D721Med (cell line): ENCODE results near the gene TMEM184A.

Experiments used
- DNase-seq: peaks from one replicate; pipeline ENCODE4 v3.0.0; 2011; ENCODE audit warnings: low spot score; ENCODE audit not compliant: insufficient read length
- FAIRE-seq: peaks from 2 replicates; lab custom pipeline; 2011; peaks lifted over from hg19 to GRCh38; lab: Jason Lieb, UNC
- TF ChIP-seq, protein P1 (sequence below): IDR thresholded peaks from 2 replicates; pipeline ENCODE4 v1.5.1; 2012; ENCODE audit warnings: mild to moderate bottlenecking, control low read depth; ENCODE audit not compliant: insufficient read depth; ENCODE audit errors: missing control alignments

Gene TMEM184A

DNA sequence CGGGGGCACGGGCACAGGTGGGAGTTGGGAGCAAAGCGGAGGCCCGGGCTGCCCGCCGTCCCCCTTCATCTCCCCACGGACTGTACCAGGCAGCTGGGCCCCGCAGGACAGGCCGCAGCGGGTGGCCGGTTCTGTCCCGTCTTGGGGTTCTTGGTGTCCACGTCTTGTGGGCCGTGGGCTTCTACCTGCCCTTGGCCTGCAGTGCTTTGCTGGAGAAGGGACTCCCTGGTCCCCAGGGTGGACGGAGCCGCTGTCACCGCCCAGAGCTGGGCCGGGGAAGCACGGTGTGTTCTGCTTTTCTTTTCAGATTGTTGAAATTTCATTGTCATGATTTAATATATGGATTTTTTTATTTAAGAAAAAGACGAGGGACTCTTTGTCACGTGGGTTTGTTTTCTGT, 13.7 kb downstream of the TMEM184A start:
- no peak for FAIRE-seq
- DNase-seq = no peak
- TF ChIP-seq, protein P1, sequence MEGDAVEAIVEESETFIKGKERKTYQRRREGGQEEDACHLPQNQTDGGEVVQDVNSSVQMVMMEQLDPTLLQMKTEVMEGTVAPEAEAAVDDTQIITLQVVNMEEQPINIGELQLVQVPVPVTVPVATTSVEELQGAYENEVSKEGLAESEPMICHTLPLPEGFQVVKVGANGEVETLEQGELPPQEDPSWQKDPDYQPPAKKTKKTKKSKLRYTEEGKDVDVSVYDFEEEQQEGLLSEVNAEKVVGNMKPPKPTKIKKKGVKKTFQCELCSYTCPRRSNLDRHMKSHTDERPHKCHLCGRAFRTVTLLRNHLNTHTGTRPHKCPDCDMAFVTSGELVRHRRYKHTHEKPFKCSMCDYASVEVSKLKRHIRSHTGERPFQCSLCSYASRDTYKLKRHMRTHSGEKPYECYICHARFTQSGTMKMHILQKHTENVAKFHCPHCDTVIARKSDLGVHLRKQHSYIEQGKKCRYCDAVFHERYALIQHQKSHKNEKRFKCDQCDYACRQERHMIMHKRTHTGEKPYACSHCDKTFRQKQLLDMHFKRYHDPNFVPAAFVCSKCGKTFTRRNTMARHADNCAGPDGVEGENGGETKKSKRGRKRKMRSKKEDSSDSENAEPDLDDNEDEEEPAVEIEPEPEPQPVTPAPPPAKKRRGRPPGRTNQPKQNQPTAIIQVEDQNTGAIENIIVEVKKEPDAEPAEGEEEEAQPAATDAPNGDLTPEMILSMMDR = no peak

DNA sequence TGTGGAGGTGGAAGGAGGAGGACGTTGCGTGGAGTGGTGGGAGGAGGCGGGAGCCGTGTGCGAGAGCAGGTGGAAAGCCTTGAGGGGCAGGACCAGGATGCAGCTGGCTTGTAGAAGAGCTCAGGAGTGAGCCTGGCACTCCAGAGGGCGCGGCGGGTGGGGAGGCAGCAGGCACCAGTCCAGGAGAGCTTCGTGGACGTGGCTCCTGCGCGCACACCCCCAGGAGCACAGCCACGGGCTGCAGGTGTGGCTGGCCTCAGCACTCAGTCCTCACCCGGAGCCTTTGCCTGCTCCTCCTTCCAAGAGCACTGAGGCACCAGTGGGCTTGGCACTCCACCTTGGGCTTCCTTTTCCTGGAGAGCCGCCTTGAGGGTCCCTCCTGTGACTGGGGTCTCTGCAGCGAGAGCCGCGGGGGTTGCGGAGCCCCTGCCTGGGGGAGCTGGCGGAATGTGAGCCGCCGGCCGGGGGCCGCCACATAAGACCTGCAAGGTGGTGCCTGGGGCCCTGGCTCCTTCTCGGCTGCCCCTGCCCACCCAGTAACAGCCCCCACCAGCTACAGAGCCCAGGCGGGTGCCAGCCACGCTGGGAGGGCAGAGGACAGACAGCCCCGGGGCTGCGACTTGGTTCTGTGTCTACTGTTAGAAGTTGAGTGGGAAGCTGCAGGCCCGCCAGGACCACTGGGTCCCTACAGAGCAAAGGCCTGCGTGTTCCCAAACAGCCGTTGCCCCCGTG, 14.4 kb downstream of the TMEM184A start:
- FAIRE-seq = no peak
- DNase-seq = no peak
- TF ChIP-seq, protein P1 = no peak

DNA sequence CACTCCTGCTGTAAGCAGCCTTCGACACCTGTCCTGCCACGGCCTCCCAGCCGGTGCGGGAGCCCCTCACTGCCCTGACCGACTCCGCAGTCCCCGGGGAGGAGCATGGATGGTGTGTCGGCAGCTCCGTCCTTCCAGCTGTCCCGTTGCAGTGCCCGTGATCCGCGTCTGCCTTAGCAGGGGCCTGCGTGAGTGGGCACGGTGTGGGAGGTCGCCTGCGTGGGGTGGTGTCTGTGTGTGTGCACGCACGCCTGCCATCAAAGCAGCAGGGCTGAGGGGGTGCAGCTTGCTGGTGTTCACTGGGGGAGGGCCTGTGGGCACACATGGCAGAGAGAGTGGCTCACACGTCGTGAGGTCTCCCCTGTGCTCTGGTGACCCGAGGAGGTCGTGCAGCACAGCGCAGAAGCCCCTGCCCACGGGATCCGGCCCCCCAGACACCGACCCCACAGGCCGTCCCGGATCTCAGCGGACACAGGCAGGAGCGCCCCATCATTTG, 15.2 kb downstream of the TMEM184A start:
- FAIRE-seq (no peak), DNase-seq (no peak)
- TF ChIP-seq, protein P1 = no peak

DNA sequence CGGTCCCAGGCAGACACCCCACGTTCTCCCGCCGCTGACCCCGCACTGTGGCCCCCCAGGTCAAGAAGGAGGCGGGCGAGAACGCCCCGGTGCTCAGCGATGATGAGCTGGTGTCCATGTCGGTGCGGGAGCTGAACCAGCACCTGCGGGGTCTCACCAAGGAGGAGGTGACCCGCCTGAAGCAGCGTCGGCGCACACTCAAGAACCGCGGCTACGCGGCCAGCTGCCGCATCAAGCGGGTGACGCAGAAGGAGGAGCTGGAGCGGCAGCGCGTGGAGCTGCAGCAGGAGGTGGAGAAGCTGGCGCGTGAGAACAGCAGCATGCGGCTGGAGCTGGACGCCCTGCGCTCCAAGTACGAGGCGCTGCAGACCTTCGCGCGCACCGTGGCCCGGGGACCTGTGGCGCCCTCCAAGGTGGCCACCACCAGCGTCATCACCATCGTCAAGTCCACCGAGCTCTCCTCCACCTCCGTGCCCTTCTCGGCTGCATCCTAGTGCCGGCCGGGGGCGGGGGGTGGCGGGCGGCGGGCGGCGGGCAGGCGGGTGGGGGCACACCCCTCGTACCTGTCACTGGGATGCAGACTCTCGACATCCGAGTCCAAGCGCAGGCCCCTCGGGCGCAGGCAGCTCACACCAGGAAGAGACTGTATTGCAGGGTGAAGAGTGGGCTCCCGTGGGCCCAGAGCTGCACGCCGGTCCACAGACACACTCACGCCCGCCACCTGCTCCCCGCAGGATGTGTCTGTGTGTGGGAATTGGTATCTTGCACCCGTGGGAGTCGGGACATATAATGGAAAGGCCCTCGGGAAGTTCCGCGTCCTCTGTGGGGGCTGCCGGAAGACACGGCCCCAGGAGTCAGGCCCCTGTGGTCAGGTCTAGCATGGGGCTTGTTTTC, 15.9 kb downstream of the TMEM184A start:
- FAIRE-seq (no peak), DNase-seq (no peak)
- TF ChIP-seq, protein P1 = no peak

DNA sequence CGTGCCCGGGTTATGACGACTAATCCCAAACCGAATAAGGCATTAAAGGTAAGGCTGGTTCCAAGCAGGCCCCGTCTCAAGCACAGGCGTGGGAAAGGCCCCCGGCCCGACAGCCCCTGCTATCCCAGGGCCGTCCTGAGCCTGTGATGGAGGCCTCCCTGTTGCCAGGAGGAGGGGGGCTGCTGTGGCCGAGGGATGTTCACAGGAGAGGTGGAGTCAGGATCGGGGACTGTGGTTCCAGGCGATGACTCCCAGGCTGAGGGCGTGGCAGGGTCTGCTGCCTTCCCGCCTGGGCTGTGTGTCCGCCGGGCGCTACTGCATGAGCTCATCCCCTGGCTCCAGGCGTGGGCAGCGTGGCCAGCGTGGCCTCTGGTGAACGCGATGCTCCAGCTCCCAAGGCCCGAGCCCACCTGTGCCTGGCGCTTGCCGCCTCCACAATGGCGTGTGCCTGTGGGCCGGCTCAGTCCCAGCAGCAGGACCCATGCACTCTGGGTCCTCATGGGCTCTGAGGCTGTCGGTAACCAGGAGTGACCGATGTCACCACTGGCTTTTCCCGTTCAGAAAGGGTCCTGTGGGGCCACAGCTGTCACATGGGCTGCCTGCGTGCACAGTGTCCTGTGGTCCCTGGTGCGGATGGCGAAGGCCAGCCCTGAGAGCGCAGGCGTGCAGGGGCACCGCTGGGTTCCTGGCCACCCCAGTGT, 16.7 kb downstream of the TMEM184A start:
- TF ChIP-seq, protein P1 = no peak
- FAIRE-seq = no peak
- DNase-seq = no peak

DNA sequence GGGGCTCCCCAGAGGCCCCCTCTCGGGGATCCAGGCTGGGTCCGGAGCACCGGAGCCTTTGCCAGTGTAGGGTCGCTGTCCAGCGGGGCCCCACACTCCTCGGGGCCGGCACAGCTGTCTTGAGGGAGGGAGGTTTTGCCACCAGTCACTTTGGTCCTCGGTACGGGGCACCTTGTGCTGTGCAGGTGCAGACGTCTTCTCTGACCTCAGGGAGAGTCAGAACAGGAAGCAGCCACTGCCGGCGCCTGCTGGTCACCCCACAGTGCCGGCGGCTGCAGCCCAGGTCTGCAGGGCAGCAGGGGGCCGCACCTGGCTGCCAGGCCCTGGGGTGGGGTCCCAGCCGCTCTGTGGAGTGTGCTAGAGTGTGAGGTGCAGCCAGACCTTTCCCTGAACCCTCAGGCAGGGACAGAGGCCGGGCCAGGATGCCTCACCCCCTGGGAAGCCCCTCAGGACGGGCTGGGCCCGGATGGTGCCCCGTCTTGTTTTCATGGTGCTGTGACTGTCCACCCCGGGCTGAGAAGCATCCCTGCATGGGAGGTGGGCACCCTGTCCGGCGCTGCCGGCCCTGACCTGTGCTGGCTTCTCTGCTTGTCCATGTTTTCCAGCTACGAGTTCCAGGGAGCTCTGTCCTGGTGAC, 17.3 kb downstream of the TMEM184A start:
- DNase-seq (no peak), FAIRE-seq (no peak)
- TF ChIP-seq, protein P1 = no peak
